ENCODE measurements around the gene IL20RA.
"Not testable (repeated sequence)": the region's sequence is repeated elsewhere in the genome, so short reads cannot be mapped to it uniquely, and the experiment has no call there.

Gene IL20RA, protein sequence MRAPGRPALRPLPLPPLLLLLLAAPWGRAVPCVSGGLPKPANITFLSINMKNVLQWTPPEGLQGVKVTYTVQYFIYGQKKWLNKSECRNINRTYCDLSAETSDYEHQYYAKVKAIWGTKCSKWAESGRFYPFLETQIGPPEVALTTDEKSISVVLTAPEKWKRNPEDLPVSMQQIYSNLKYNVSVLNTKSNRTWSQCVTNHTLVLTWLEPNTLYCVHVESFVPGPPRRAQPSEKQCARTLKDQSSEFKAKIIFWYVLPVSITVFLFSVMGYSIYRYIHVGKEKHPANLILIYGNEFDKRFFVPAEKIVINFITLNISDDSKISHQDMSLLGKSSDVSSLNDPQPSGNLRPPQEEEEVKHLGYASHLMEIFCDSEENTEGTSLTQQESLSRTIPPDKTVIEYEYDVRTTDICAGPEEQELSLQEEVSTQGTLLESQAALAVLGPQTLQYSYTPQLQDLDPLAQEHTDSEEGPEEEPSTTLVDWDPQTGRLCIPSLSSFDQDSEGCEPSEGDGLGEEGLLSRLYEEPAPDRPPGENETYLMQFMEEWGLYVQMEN

DNA sequence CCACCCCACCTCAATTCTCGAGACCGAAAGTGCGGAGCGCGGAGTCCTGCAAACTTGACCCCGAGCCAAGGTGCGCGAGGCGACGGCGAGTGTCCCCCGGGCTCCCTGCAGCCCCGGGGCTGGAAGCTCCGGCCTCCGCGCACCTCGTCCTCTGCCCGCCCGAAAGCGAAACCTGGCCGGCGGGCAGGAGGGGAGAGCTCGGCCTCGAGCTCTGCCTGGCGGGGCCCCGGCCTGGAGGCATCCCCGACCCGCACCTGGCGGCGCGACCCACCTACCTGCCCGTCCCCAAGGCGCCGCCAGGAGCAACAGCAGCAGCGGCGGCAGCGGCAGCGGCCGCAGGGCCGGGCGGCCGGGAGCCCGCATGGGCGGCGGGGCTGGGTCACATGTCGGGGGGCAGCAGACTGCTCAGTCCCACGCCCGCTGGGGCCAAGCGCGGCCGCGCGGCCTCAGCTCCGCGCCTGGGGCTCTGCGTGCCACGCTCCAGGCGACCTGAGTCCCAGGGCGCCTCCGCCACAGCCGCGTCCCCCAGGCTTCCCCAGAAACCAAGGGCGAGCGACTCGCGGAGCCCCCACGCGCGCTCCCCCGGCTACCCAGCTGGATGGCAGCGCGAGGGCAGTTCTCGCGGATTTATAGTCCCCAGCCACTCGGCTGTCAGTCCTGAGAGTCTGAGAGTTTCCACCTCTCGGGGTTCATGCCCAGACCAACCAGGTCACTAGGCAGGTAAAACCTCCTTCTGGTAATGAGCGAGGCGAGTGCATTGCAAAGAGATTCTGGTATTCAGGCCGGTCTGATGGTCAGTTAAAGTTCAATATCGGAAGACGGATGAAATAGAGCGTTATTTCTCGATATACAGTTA lies at the start of gene IL20RA:
IL20RA (minus strand) TSS at position 600 of the 856 bp plus-strand sequence; CDS start at position 363, 237 bp downstream.
- DNase-seq, result no peak

DNA sequence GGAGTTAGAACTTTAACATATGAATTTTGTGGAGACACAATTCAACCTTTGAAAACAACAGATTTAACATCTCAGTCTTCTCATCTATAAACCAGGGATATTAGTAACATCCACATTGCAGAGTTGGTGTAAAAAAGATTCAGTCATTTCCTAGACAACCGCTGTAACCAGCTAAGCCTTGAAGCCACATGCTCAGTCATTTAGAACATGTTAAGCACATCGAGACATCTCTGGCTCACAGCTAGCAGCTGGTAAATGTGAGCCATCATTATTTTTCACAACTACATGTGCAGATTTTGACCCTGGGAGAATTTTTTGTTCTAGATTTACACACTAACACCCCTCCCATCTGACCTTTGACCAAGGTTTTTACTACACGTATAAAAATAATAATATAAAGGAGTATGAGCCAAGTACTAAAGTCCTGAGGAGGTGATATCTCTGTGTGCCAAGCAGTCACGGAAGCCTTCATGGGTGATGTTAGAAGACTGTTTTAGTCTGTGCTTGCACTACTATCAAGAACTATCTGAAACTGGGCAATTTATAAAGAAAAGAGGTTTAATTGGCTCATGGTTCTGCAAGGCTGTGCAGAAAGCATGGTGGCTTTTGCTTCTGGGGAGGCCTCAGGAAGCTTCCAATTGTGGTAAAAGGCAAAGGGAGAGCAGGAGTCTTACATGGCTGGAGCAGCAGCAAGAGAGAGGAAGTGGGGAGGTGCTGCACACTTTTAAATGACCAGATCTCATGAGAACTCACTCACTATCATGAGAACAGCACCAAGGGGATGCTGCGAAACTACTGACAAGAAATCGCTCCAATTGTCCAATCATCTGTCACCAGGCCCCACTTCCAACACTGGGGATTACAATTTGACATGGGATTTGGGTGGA lies 48.7 kb upstream of the IL20RA start:
- DNase-seq, result no peak

DNA sequence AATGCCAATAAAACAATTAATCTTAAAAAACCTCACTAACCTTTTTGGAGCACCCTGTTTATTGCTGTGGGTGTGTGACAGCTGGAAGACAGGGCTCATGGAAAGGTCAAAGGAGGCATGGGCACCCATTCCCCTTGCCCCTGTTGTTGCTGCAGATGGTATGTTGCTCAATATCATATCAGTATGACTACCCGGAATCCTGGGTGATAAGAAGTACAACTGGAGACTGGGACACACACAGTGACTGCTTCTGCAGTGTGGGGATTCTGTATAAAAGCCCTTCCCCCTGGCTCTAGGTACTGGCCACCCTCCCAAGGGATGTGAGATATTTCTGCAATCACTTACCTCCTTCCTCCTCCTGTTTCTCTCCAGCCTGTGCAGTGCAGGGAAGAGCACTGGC lies 47.3 kb upstream of the IL20RA start:
- DNase-seq, result no peak

DNA sequence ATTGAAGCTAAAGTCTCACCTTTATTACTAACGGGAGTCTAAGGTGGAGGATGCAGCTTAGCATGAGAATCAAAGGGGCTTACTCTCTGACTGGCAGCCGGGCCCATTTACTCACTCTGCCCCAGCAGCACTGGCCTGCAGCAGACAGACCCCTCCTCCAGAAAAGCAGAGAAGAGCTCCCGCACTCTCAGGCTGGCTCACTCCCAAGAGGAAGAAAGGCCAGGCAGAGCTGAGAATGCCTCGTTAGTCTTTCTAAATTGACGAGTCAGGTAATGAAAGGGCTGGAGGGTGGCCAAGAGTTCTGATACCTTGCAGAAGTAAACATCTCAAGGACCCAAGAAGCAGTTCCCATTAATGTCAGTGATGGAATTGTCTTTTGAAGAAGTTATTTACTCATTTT lies 44.5 kb upstream of the IL20RA start:
- DNase-seq, result no peak

DNA sequence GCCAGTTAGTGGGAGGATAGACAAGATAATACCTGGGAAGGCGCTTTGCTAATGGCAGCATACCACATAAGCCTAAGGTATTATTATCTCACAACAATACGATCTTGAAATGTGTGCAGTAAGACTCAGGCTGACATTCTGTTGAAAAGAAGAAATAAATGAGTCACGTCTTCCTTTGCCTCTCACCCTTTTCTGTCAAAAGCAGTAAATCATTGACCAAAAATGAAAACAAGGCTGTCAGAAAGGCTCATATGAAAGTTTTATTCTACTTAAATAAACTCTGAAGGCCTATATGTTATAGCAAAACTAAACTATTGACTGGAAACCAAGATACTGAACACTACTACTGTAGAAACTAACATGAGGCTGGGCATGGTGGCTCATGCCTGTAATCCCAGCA lies 43.1 kb upstream of the IL20RA start:
- no peak for DNase-seq

DNA sequence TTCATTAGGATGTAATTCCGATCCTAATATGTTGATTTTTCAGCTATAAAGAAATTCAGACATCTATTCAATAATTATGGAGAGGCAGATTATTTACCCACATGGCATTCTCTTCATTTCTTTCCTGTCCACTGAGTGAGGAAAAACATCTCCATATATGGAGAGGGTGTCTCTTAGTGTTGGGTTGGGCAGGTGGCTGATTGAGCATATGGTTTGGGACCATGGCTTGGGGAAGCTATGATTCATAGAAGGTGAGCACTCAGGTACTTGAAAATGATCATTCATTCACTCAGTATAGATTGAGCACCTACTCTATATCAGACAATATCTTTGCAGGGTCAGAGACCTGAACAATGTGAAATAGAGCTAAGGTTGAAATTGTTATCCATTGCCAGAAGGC lies 41.3 kb upstream of the IL20RA start:
- DNase-seq, result no peak

DNA sequence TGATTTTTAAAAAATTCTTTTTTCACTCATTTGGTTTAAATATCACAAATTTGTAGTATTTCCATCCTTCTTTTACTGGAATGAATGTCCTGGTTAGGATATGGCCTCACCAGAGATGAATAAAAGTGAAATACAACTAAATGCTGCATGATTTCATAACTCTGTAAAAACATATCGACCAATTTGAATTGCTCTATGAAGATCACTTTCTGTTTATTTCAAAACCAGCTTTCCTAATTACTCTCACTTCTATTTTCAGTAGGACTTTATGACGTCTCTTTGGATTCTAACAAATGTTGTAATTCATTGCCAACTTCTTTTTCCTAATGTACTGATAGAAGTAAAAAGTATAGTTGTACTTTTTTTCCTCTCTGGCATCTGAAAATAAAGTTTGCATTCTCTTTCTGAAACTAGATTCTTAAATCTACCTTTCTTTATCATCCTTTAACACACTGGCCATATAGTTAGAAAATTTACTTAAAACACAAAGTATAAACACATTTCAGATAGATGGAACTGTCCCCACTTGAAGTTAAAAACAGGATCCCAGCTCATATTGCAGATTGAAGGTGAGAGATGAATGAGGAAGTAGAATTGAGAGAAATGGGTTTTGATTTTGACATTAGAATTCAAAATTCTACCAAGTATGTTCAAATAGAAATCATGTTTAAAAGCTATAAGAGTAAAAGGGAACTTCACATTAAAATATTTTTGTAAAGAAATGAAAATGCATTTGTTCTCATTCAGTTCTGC lies 40.3 kb upstream of the IL20RA start:
- DNase-seq, result no peak

DNA sequence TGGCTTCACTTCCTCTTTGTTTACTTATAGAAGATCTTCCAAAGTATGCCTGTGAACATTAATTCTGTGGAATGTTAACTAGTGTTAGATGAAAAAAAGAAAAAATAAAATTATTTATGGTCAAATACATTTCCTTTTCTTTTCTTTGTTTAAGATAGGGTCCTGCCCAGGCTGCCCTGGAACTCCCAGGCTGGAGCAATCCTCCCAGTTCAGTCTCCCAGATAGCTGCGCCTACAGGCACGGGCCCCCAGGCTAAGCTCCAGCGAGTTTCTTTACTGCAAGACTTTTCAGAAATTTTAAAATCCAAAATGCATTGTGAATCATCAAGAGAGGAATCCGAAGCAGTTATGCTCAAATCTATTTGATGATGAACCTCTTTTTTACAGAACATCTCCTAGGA lies 39.3 kb upstream of the IL20RA start:
- no peak for DNase-seq

DNA sequence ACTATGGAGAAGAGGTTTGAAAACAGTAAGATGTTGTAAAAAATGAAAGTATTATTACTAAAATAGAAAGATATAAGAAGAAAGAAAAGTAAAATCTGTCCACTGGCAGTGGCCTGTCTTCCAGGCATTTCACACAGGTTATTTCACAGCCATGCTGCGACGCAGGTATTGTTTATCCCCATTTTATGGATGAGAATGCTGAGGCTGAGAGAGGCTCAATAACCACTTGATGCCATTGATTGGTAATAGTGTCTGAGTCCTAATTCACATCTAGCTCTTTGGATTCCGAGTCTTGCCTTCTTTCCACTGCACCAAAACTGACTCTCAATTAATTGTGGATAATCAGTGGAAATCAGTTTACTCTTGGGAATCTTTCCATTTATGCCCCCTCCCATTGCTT lies 37.2 kb upstream of the IL20RA start:
- DNase-seq, result no peak

DNA sequence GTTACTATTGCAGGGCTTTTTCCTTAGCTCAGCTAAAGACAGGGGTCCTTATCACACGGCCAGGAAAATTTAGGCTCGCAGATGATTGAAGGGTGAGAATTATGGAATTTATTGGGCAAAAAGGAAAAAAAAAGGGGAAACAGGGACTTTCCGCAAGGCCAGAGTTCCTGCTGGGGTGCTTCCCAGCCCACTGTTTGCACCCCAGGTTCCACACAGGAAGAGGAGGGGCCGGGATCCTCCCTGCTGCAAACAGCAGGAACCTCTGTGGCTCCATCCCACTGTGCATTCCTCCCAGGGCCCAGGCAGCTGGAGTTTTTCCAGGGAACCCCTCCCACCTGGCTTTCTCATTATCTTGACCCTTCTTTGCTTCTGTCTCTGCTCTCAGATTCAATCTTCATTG lies 35.9 kb upstream of the IL20RA start:
- no peak for DNase-seq

DNA sequence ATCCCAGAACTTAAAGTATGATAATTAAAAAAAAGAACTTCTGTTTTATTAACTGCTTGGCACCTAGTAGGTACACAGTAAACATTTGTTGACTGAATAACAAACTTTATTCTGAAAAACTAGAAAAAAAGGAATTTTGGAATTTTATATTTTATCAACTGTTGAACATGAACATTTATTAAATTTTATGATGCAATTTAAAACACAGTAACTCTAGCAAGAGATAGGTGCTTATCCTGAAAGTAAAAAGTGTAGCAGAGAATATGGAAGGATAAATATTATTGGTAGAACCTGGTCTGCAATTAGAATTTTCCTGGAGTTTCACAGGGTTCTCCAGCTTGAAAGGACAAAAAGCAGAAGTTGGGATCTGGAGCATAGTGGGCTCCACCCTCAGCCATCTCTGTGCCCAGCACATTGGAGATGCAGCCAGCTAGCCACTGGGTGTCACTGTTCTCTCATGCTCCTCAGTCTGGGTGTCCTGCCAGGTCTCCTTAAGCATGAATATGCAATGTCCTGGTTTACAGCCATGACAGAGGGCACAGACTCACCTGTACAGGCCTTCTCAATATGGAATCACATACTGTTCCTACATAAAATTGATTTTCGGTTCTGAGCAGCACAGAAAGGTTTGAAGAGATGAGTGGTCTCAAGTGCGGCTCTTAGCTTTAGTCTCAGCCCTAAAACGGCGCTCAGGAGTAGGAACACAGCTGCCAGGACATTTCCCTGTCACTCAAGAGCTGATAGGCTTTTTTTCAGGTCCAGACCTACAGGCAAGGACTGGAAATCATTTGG lies 31.7 kb upstream of the IL20RA start:
- DNase-seq, result peak; percentile 42

DNA sequence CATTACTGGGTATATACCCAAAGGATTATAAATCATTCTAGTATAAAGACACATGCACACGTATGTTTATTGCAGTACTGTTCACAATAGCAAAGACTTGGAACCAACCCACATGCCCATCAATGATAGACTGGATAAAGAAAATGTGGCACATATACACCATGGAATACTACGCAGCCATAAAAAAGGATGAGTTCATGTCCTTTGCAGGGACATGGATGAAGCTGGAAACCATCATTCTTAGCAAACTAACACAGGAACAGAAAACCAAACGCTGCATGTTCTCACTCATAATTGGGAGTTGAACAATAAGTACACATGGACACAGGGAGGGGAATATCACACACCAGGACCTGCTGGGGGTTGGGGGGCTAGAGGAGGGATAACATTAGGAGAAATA lies 31.0 kb upstream of the IL20RA start:
- DNase-seq, result not testable (repeated sequence)

DNA sequence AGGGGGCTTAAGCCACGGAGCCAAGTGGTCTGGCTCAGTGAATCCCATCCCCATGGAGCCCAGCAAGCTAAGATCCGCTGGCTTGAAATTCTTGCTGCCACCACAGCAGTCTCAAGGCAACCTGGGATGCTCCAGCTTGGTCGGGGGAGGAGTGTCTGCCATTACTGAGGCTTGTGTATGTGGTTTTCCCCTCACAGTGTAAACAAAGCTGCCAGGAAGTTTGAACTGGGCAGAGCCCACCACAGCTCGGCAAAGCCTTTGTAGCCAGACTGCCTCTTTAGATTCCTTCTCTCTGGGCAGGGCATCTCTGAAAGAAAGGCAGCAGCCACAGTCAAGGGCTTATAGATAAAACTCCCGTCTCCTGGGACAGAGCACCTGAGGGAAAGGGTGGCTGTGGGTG lies 25.5 kb upstream of the IL20RA start:
- DNase-seq, result no peak

DNA sequence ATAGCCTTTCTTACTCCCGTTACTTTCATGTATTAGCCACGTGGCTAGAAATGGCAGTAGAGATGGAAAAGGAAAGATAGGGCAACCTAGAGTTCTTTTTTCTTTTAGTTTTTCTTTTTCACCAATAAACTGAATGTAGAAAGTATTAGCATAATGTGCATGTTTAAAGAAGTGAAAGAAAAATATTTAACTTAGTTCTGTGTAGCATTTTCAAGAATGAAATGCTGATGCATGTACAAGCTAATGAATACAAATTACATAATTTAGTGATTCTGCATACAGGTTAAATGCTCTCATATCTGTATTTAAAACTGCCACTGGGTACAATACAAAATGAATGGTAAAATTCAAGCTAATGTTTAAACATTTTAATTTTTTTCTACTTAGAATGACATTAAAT lies 22.6 kb upstream of the IL20RA start:
- no peak for DNase-seq

DNA sequence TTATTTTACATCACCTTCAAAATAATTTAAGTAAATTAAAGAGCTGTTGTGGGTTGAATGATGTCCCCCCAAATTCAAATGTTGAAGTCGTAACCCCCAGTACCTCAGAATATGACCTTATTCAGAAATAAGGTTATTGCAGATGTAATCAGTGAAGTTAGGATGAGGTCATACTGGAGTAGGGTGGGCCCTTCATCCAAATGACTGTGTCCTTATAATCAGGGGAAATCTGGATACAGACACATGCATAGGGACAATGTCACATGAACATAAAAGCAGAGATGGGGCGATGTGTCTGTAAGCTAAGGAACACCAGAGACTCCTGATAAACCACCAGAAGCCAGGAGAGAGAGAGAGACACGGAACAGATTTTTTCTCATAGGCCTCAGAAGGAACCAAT lies 13.3 kb upstream of the IL20RA start:
- DNase-seq, result no peak

DNA sequence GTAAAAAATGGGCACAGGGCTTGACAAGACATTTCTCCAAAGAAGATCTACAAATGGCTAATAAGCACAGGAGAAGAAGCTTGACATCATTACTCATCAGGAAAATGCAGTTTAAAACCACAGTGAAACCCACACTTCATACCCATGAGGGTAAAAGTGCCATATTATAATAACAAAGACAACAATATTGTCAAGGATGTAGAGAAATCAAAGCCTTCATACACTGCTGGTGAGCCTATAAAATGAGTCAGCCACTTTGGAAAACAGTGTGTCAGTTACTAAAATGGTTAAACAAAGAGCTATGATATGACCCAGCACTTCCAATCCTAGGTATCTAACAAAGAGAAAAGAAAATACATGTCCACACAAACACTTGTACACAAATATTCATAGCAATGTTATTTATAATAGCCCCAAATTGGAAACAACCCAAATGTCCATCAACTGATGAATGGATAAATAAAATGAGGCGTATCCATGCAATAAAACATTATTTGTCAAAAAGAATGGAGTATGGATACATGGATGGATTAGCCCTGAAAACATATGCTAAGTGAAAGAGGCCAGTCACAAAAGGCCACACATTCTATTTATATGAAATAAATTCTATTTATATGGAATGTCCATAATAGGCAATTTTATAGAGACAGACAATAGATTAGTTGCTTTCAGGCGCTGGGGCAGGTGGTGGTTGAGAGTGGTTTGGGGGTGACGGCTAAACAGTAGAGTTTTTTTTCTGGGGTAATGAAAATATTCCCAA lies 11.5 kb upstream of the IL20RA start:
- DNase-seq, result no peak

DNA sequence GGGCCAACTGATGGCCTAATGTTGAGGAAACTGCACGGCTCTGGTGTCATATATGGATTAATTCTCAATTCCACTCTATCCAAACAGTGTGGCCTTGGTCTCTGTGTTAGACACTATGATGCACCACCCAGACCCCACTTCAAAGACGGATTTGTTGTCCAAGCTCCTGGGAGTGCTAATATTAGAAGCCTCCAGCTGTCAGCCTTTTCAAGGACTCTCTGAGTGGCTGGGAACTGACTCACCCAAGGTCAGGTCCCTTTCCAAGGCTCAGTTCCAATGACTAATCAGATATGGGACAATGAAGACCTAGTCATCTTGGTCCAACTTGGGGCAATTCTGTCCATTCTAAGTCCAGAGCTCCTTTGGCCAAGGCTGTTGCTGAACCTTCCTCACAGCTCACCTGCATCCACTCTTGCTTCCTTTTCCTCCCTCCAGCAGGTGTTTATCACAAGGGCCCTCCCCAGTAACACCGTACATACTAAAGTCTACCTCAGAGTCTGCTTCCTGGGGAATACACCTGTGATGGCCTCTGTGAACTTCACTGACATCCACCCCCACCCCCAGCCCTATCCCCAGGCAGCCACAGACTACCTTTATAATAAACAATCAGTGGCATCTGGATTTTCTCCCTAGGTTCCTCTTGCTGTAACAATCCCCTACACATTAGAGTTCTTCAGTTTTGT lies 7.2 kb upstream of the IL20RA start:
- DNase-seq, result no peak

DNA sequence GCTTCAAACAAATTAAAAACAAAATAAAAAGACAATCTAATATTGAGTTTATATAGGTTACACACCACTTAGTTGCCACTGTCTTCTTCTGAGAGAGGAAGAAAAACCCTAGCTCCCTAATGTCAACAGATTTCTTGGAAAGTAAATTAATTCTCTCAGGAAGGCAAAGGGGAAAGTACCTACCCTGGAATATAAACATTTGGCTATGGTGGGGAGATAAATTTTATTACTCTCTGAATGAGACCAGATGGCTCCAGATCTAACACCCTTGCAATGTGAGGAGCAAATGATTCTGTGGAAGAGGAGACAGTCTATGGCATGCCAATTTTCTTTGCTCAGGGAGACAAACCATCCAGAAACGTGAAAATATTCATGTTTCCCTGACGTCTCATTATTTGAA lies 4.3 kb upstream of the IL20RA start:
- no peak for DNase-seq

DNA sequence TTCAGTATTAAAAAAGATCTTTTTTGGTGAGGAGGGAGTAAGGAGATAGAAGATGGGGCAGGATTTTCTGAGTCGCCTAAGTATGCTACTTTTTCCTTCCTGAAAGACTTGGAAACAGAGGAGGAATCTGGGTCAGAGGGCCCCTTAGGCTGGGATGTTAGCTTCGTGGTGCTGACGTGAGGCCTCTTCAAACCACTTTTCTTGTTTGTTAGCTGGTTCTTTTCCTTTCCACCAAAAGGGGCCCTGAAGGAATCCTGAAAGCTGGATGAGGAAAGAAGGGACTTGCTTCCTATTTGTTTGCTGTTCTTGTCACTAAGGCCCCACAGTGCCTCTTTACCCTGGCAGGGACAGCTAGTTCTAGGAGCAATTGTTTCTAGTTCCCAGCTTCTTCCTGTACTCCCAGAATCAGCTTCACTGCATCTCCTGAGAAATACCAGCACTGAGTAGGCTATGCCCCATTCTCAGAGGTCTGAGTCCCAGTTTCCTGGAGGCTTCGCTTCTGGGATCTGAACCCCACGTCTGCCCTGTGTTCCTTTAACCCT lies 2.2 kb upstream of the IL20RA start:
- DNase-seq, result no peak

Data from activated gamma-delta T cell treated with Interleukin-2 at 50 U/mL for 16 hours (primary cell).